ENCODE measurements around the gene PCGF2. TPM values are rescaled to one million over a fixed set of nuclear protein-coding genes. Genes with fewer than 3 reads are reported as not detected.

Gene PCGF2
- total RNA-seq, 2 experiments from 2014 or later: 0.40 to 0.74 TPM

- Mint-ChIP-seq H3K4me3 (no peak overlapping the region), H3K9me3 (no peaks in the 10 kb centered on the region), H3K36me3 (peaks cover 20% of the 10 kb centered on the region), H3K4me1 (no peaks in the 10 kb centered on the region), H3K27ac (no peak overlapping the region), H3K27me3 (no peaks in the 10 kb centered on the region)
- DNase-seq: no peak
Observed at GRCh38 chr17:38766341-38766740, 18.2 kb upstream of the PCGF2 start.

DNA sequence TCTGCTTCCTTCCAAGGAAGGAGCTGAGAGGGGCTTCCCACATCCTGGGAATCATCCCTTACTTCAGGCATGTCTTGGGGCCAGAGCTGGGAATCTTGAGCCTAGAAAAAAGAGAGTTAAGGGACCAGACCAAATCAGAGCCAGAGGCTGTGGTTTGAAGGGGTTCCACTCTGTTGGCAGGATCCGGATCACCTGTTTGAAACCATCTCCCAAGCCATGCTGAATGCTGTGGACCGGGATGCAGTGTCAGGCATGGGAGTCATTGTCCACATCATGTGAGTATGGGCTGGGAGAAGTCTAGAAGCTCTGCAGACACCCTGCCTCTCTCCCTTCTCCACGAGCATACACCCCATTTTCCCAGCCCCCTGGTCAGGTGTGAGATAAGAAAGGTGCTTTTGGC lies 14.1 kb upstream of the PCGF2 start:
- no peak overlapping the region for H3K4me3 Mint-ChIP-seq
- no peaks in the 10 kb centered on the region for H3K27me3 Mint-ChIP-seq
- H3K4me1 Mint-ChIP-seq: peaks cover 2% of the 10 kb centered on the region
- DNase-seq: no peak
- H3K27ac Mint-ChIP-seq: no peak overlapping the region
- no peaks in the 10 kb centered on the region for H3K9me3 Mint-ChIP-seq
- H3K36me3 Mint-ChIP-seq: peaks cover 30% of the 10 kb centered on the region

GRCh38 chr17:38761612-38762011 lies 13.5 kb upstream of the PCGF2 start:
- H3K9me3 Mint-ChIP-seq: no peaks in the 10 kb centered on the region
- no peaks in the 10 kb centered on the region for H3K27me3 Mint-ChIP-seq
- peak overlapping the region; percentile 8 for H3K27ac Mint-ChIP-seq
- peak; percentile 29 for DNase-seq
- peaks cover 2% of the 10 kb centered on the region for H3K4me1 Mint-ChIP-seq
- peaks cover 26% of the 10 kb centered on the region for H3K36me3 Mint-ChIP-seq
- H3K4me3 Mint-ChIP-seq: no peak overlapping the region

- Mint-ChIP-seq H3K36me3 (peaks cover 23% of the 10 kb centered on the region), H3K27me3 (peaks cover 32% of the 10 kb centered on the region), H3K4me3 (peak overlapping the region; percentile 98), H3K27ac (peak overlapping the region; percentile 97), H3K4me1 (peaks cover 39% of the 10 kb centered on the region), H3K9me3 (peaks cover 1% of the 10 kb centered on the region)
- DNase-seq: no peak
Observed at GRCh38 chr17:38753071-38753506, 5.0 kb upstream of the PCGF2 start.

DNA sequence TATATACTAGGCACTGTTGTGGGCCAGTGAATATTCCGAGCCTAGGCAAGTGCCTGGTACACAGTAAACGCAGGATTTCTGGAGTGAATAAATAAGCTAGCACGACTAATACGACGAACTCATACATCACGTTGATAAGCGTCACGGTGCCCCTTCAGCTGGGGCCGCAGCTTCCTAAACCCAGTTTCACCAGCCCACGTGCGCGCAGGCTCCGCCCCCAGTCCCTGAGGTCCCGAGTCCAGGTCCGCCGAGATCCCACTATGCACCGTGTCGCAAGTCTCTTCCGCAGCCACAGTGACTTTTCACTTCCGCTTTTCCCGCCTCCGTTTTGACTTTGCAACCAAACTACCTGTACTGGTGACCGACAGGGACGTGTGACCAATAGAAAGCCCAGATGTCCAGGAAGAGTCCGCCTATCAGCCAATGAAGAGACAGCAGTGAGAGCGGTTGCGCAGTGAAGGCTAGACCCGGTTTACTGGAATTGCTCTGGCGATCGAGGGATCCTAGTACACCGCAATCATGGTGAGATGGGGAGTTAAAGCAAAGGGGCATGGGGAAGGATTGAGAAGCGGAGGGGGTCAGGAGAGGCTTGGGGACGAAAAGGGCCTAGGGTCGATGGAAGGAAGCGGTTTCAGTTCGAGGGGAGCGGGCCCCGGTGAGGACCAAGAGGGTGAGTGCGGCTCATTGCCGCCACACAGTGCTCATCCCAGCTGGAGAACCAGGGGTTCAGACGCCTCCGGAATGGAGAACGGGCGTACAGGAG lies 4.4 kb upstream of the PCGF2 start, which contains the start of gene PSMB3:
Gene PSMB3 (plus strand): TSS at position 434 of the 763 bp plus-strand sequence. CDS start 86 bp downstream, at position 520.
- peaks cover 39% of the 10 kb centered on the region for H3K4me1 Mint-ChIP-seq

DNA sequence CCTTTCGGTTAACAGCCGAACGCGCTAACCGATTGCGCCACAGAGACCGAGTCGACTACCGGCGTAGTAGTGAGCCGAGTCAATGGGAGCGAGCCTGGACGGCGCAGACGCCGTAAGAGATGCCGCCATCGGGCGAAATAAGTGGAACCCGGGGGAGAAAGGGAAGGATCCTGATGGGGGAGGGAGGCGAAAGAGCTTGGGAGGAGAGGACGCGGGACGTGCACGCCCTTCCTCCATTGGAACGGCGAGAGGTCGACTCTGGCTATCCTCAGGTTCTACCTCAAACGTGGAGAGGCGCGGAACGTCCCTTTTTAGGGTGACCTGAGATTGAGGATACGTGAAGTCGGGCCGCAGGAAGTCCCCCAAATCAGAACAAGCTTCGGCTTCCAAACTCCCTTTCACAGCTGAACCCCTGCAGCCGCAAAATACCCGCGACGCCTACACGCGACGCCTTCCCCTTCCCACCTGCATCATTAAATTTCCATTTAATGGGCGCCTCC lies 3.7 kb upstream of the PCGF2 start:
- Mint-ChIP-seq H3K27me3 (peaks cover 37% of the 10 kb centered on the region), H3K4me1 (peaks cover 40% of the 10 kb centered on the region), H3K36me3 (peaks cover 23% of the 10 kb centered on the region), H3K27ac (peak overlapping the region; percentile 97), H3K9me3 (peaks cover 1% of the 10 kb centered on the region), H3K4me3 (peak overlapping the region; percentile 98)
- DNase-seq: peak; percentile 81

More for the DNA sequence above, 4.4 kb upstream of the PCGF2 start, which contains the start of gene PSMB3:
- Mint-ChIP-seq H3K4me3 (peak within 1 kb of the TSS; percentile 98), H3K36me3 (peaks cover 23% of the 10 kb centered on the region), H3K9me3 (peaks cover 1% of the 10 kb centered on the region), H3K27me3 (peaks cover 36% of the 10 kb centered on the region), H3K27ac (peak within 1 kb of the TSS; percentile 97)
- DNase-seq: peak; percentile 97

- Mint-ChIP-seq H3K36me3 (peaks cover 23% of the 10 kb centered on the region), H3K4me1 (peaks cover 44% of the 10 kb centered on the region), H3K27me3 (peaks cover 43% of the 10 kb centered on the region), H3K9me3 (peaks cover 1% of the 10 kb centered on the region), H3K4me3 (peak overlapping the region; percentile 98), H3K27ac (peak overlapping the region; percentile 97)
- no peak for DNase-seq
Observed at GRCh38 chr17:38751144-38751807, 3.1 kb upstream of the PCGF2 start.

- DNase-seq: no peak
- Mint-ChIP-seq H3K4me1 (peaks cover 42% of the 10 kb centered on the region), H3K4me3 (peak overlapping the region; percentile 98), H3K27me3 (peaks cover 51% of the 10 kb centered on the region), H3K9me3 (peaks cover 1% of the 10 kb centered on the region), H3K27ac (no peak overlapping the region), H3K36me3 (peaks cover 23% of the 10 kb centered on the region)
Observed at GRCh38 chr17:38750312-38751121, 2.4 kb upstream of the PCGF2 start.

DNA sequence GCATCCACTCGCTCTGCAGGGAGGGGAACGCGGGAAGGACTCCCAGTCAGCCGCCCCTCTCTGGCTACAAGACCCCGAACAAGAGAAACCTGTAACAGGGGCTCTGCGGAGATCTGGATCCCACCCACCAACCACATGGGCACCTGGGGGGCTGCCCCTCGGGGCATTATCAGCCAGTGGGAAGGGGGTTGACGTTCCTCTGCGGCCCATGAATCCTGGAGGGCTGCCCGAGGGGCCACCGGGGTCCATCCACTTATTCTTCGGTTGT lies 1.8 kb upstream of the PCGF2 start:
- peaks cover 54% of the 10 kb centered on the region for H3K27me3 Mint-ChIP-seq
- H3K27ac Mint-ChIP-seq: no peak overlapping the region
- H3K36me3 Mint-ChIP-seq: peaks cover 22% of the 10 kb centered on the region
- no peak for DNase-seq
- H3K4me3 Mint-ChIP-seq: peak overlapping the region; percentile 58
- peaks cover 42% of the 10 kb centered on the region for H3K4me1 Mint-ChIP-seq
- peaks cover 1% of the 10 kb centered on the region for H3K9me3 Mint-ChIP-seq

DNA sequence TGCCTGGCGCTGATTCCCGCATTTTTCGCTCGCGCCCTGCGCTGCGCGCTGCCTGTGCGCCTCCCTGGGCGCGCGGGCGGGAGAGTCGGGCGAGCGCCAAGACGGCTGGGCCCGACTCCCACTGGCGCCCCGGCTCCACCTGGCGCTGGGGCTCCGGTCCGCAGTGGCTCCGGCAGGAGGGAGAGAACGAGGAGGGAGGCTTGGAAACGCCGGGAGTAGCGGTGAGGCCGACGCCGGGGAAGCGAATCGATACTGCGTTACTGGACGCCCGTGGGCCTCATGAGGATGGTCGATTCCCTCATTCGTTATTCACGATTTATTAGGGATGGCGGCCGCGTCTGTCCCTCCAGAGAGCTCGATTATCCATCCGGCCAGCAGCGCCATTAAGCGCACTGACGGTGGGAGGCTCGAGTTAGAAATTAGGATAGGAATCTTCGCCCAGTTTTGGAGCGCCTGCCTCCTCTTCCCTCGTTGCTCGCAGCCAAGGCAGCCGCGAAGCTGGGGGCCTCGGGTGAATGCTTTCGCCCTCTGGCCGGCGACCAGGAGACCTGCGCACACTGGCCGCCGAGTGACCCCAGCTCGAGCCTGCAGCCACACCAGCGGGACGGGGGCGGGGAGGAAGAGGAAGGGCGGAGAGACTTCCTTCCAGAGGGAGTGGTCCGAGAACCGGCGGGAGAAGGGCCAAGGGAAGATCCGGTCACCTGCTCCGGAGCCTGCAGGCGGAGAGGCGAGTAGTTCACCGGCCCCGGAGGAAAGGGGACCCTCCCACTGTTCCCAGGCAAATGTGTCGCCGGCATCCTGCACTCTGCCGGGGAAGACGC lies 1.3 kb upstream of the PCGF2 start:
- Mint-ChIP-seq H3K9me3 (peaks cover 1% of the 10 kb centered on the region), H3K4me1 (peaks cover 39% of the 10 kb centered on the region), H3K4me3 (peak overlapping the region; percentile 58), H3K27me3 (peaks cover 60% of the 10 kb centered on the region), H3K36me3 (peaks cover 18% of the 10 kb centered on the region), H3K27ac (no peak overlapping the region)
- no peak for DNase-seq

DNA sequence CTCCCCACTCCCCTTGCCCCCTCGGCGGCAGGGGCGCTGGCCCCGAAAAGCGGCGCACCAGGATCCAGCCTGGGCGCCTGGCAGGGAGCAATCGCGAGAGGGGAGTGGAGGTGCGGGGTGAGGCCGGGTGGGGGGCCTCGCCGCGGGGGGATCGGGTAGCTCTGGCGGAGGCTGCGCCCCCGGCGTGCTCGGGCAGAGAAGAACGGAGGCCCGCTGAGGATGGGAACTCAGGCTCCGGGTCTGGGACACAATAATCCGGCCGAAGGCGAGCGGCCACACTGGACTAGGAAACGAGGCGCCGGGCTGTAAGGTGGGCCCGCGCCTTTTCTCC lies 721 bp upstream of the PCGF2 start:
- Mint-ChIP-seq H3K4me3 (no peak overlapping the region), H3K36me3 (peaks cover 16% of the 10 kb centered on the region), H3K4me1 (peaks cover 38% of the 10 kb centered on the region), H3K27me3 (peaks cover 66% of the 10 kb centered on the region), H3K27ac (no peak overlapping the region), H3K9me3 (peaks cover 1% of the 10 kb centered on the region)
- no peak for DNase-seq

GRCh38 chr17:38747463-38748148 lies 530 bp downstream of the PCGF2 start:
- Mint-ChIP-seq H3K36me3 (peaks cover 5% of the 10 kb centered on the region), H3K4me1 (peaks cover 33% of the 10 kb centered on the region), H3K27me3 (peaks cover 68% of the 10 kb centered on the region), H3K4me3 (peak overlapping the region; percentile 76), H3K27ac (no peak overlapping the region), H3K9me3 (peaks cover 1% of the 10 kb centered on the region)
- no peak for DNase-seq

DNA sequence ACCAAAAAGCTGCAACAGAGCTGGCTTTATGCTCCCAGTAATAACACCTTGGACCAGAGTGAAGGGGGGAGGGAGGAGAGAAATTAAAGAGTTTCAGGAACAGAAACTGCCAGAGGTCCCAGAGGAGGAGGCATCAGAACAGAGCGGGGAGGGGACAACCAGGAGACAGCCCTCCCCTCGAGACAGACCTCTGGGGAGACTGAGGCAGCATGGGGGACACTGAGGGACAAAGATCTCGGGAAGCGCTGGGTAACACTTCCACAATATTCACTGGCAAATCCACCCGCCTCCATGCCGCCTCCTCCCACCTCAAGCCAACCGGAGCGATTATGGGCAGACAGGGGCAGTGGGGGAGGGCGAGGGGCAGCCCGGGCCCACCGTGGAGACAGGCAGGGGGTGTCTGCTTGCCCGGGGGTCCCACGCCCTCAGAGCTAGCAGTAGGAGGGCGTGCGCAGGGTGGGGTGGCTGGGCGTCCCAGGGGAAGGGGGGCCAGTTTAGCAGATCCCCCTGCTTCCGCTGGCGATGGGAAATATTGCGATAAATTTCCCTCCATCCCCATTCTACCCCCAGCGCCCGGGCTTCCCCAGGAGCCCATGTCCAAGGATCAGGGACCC lies 1.2 kb downstream of the PCGF2 start:
- Mint-ChIP-seq H3K4me3 (peak overlapping the region; percentile 3), H3K36me3 (peaks cover 3% of the 10 kb centered on the region), H3K27ac (no peak overlapping the region), H3K27me3 (peaks cover 68% of the 10 kb centered on the region), H3K4me1 (peaks cover 33% of the 10 kb centered on the region), H3K9me3 (peaks cover 1% of the 10 kb centered on the region)
- no peak for DNase-seq

All from activated naive CD8-positive, alpha-beta T cell treated with anti-CD3 and anti-CD28 coated beads for 36 hours (primary cell).